Jurkat, Clone E6-1 (cell line): ENCODE results near the gene A4GALT. TPM values are rescaled to one million over a fixed set of nuclear protein-coding genes. Genes with fewer than 3 reads are reported as not detected.
"Not testable (repeated sequence)": the region's sequence is repeated elsewhere in the genome, so short reads cannot be mapped to it uniquely, and the experiment has no call there.

ENCODE experiments used
- DNase-seq: peaks from one replicate; pipeline ENCODE4 v3.0.0-alpha.2; 2011; ENCODE audit warnings: low read depth, low spot score
- H3K4me3 ChIP-seq: 2 replicates; pipeline ENCODE4 v1.5.1; 2011; ENCODE audit warnings: mild to moderate bottlenecking, low read length, control low read depth, moderate library complexity
- polyA plus RNA-seq: library from polyadenylated mRNA; unstranded; fragments of >200 nt; gene quantifications from one replicate; pipeline ENCODE4 v1.2.1, GENCODE V29; 2012; ENCODE audit warnings: missing spikeins; ENCODE audit not compliant: insufficient read length, insufficient read depth

The A4GALT gene
- not detected for polyA plus RNA-seq

- no peak within 1 kb of the TSS for H3K4me3 ChIP-seq
- DNase-seq = no peak
These were observed at the start of gene A4GALT for GRCh38 chr22:42720263-42721044. Gene A4GALT, minus strand, starts transcription at chr22:42720870. Its CDS starts 26,919 bp downstream, at chr22:42693951.

DNA sequence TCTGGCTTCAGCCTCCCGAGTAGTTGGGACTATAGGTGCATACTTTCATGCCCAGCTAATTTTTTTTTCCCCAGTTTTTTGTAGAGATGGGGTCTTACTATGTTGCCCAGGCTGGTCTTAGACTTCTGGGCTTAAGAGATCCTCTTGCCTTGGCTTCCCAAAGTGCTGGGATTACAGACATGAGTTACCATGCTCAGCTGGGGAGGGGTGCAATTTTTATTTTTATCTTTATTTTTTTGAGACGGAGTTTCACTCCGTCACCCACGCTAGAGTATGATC is 49.7 kb upstream of the A4GALT start:
- no peak for DNase-seq
- no peak overlapping the region for H3K4me3 ChIP-seq

DNA sequence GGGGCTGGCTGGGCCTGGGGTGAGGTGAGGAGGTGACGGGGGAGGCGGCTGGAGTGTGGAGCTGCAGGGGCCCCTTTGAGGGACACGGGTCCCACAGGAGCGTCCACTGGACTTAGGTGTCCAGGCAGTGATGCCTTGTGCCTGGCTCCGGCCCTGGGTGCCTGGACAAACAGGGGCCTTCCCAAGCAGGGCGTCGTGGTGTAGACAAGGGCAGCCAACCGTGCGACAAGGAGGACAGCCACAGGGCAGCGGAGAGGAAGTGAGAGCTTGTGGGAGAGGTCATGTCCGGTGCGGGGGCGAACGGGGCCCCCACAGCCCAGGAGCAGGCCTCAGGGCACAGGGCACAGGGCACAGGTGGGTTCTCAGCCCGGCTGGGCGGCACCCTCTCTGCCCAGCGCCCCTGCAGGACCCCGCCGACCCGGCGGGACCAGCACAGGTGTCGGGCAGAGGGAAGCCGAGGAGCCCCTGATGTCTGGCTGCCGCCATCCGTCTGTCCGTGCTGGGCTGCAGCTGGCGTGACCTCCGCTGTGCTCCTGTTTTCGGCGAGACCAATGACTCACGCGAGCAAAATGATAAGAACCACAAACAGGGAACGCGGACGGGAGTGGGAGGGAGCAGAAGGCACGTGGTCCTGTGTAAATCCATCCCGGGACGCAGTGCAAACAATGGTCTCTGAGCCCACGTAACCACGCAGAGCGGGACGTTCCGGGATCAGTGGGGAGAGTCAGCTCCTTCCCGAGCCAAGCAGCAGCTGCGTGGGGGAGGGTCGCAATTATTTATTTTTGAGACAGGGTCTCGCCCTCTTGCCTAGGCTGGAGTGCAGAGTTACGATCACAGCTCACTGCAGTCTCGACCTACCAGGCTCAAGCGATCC is 49.1 kb upstream of the A4GALT start:
- no peak overlapping the region for H3K4me3 ChIP-seq
- no peak for DNase-seq

DNA sequence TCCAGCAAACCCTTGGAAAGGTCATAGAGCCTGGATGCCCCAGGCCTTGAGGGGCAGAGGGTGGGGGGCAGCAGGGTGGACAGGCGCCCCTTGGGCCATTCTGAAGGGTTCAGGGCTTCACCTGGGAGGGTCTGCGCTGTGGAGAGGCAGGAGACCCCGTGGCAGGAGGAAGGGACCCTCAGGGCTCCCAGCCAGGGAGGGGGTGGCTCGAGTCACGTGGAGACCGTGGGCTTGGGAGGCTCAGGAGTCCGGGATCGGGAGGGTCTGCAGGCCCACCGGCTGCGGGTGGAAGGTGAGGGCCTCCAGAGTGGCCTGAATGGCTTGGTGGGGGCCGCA is 48.5 kb upstream of the A4GALT start:
- DNase-seq = no peak
- H3K4me3 ChIP-seq = no peak overlapping the region

DNA sequence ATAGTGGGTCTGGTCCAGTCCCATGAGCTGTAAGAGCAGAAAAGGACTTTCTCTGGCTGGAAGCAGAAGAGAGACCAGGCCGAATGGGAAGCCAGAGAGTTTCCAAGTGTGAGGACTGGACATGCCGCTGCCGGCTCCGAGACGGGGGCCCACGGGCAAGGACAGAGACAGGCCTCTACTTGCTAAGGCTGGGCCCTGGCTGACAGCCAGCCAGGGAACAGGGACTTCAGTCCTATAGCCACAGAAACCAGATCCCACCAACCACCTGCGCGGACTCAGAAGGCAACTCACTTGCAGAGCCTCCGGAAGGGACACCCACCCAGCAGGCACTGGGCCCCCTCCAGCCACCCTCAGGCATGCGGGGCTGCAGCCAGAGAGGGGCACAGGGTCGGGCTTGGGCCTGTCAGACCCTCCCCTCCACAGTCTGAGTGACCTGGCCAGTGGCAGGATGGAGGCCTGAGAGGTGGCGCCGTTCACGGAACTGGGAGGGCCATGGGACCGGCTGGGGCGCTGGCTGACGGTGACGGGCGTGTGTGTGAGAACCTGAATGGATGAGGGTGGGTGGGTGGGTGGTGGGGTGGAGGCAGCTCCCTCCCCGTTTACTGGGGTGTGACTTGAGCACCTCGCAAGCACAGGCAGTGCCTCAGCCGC is 47.8 kb upstream of the A4GALT start:
- H3K4me3 ChIP-seq = no peak overlapping the region

GRCh38 chr22:42766860-42767259 is 46.2 kb upstream of the A4GALT start:
- H3K4me3 ChIP-seq = no peak overlapping the region
- DNase-seq = no peak

More for the DNA sequence above, 47.8 kb upstream of the A4GALT start:
- no peak for DNase-seq

GRCh38 chr22:42764895-42765363 is 44.3 kb upstream of the A4GALT start:
- no peak overlapping the region for H3K4me3 ChIP-seq
- DNase-seq = no peak

DNA sequence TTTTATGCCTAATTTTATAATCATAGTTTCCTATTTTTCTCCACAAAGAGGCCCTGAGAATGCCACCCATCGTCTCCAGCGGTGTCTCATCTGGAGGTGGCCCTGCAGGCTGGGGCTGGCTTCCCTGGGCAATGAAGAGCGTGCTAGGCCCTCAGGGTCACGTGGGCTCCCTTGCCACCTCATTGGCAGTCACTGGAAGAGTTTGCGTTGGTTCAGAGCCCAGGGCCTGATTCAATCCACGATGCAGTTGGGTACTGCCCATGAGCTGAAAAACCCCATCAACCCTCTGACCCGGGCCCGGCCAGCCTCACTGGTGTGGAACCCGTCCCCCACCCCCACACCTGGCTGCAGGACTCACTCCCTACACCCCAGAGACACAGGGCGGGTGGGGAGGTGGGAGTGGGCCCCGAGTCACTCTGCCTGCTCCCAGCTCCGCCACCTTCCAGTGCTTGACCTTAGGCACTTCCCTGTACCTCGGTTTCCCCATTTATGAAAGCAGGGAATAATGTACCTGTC is 43.4 kb upstream of the A4GALT start:
- no peak overlapping the region for H3K4me3 ChIP-seq
- no peak for DNase-seq

DNA sequence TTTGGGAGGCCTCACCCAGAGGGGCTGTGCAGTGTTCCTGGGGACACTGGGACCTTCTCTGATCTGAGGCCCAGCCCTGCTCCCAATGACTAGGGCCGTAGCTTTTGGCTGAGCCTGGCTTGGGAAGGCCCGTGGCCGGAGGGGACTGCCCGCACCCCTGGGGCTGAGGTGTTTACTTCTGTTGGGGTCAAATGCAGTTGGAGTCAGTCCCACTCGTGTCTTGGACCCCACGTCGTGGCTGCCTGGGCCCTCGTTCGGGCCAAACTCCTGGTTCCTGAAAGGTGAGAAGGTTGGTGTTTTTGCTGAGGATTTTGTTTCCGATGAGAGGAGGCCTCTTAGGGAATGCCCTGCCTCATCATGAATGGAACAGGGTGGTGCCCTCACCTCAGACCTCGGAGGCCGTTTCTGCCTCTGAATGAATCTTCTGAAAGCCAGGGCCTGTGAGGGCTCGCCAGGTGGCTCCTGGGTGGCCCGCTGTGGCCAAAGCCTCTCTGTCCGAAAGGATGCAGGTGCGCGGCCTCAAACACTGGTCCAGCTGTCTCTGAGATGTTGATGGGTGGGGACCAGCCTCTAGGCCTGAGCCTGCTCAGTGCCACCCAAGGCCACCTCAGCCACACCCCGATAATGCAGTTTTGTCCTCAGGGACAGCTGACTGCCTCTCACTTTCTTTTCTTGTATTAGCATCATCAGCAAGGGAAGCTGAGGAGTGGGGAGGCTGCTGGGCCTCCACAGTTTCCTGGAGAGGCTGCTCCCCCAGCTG is 40.3 kb upstream of the A4GALT start:
- DNase-seq = no peak
- H3K4me3 ChIP-seq = no peak overlapping the region

DNA sequence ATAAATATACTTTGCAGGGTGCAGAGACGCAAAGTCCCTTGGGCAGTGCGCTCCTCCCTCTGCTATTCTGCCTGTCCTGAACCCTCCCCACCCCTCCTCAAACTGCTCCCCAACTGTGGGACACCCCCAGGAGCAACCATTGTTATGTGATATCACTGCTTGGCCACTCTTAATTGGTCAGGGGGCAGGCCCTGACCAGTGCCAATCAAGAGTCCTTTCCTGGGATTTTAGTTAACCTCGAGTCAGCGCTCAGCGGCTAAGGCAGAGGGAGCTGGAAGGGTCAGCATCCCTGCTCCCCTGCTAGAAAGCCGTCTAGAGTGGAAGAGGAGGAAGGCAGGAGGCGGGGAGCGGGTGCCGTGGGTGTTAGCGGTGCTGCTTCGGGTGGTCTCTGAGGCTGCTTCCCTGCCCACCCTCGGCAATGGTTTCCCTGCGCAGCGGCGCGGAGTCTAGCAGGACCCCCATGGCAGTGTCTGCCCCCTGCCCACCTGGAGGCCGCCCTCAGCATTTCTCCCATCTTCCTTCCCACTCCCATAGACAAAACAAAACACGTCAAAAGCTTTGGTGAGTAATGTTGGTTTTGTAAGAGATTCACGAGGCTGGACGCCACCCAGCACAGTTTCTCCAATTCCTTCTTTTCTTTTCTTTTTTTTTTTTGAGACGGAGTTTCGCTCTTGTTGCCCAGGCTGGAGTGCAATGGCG is 38.4 kb upstream of the A4GALT start:
- H3K4me3 ChIP-seq = no peak overlapping the region
- DNase-seq = no peak

DNA sequence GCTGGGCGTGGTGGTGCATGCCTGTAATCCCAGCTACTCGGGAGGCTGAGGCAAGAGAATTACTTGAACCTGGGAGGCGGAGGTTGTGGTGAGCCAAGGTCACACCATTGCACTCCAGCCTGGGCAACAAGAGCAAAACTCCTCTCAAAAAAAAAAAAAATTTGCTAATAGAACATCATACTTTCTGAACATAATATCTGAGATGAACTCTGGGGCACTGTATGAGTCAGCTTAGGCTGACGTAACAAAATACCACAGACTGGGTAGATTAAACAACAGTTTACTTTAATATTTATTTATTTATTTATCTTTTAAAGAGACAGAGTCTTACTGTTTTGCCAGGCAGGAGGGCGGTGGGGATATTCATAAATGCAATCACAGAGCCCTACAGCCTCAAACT is 34.9 kb upstream of the A4GALT start:
- not testable (repeated sequence) for DNase-seq, H3K4me3 ChIP-seq

DNA sequence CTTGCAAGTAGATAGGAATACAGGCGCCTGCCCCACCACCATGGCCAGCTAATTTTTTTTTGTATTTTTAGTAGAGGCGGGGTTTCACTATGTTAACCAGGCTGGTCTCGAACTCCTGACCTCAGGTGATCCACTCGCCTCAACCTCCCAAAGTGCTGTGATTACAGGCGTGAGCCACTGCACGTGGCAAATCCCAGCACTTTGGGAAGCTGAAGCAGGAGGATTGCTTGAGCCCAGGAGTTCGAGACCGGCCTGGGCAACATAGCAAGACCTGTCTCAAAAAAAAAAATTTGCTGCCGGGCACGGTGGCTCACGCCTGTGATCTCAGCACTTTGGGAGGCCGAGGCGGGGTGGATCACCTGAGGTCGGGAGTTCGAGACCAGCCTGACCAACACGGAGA is 34.5 kb upstream of the A4GALT start:
- not testable (repeated sequence) for DNase-seq, H3K4me3 ChIP-seq

DNA sequence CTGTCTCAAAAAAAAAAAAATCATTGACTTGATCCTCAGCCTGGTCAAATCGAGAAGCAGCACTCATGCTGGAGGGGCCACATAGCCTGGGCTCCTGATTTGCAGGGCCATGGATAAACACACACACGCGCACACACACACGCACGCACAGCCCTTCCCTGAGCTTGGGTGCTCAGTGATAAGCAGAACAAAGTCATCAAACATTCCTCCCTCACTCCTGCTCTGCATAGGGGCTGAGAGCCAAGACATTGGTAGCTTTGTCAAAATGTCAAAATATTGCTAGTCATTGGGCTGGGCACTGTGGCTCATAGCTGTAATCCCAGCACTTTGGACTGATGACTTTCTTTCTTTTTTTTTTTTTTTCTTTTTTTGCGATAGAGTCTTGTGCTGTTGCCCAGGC is 34.0 kb upstream of the A4GALT start:
- no peak overlapping the region for H3K4me3 ChIP-seq

DNA sequence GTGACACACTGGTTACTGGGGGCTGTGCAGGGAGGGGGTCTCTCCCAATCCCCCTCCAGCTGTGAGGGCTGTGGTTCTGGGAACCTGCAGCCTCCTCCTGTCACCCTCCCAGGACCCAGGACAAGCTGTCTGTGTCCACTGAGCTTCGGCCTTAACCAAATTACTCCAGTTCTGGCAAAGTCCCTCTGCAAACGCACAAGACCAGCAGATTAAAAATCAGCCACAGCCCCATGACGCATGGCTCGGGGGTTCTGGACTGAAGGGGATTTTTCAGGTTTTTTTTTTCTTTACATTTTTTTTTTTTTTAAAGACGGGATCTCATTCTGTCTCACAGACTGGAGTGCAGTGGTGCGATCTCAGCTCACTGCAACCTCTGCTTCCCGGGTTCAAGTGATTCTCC is 32.2 kb upstream of the A4GALT start:
- no peak for DNase-seq
- no peak overlapping the region for H3K4me3 ChIP-seq

More for the DNA sequence above, 34.0 kb upstream of the A4GALT start:
- no peak for DNase-seq

DNA sequence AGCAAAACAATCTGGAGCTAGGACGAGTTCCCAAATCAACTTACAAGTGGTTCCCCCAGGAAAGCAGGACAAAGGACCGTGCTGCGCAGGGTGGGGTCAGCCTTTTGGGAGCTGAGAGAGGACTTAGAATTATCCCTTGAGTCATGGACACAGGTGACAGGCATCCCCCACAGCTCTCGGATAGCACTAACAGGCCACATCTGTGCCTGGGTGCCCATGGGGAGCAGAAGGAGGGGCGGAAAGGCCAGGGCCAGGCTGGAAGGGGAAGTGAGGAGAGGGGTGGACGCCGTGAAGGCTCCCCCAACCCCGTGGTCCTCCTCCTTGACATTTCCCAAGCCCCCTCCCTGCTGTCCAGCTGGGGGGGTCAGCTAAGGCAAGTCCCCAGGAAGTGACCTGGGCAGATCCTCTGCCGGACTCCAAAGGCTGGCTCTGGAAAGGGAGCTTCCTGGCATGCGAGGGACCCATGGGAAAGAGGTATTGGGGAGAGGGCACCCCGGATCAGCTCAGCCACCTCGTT is 31.6 kb upstream of the A4GALT start:
- H3K4me3 ChIP-seq = no peak overlapping the region

DNA sequence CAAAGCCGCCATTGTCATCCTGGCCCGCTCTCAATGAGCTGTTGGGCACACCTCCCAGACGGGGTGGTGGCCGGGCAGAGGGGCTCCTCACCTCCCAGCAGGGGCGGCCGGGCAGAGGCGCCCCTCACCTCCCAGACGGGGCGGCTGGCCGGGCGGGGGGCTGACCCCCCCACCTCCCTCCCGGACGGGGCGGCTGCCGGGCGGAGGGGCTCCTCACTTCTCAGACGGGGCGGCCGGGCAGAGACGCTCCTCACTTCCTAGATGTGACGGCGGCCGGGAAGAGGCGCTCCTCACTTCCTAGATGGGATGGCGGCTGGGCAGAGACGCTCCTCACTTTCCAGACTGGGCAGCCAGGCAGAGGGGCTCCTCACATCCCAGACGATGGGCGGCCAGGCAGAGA is 29.8 kb upstream of the A4GALT start:
- not testable (repeated sequence) for DNase-seq, H3K4me3 ChIP-seq

More for the DNA sequence above, 31.6 kb upstream of the A4GALT start:
- DNase-seq = no peak

GRCh38 chr22:42747701-42748513 is 27.2 kb upstream of the A4GALT start:
- no peak for DNase-seq
- H3K4me3 ChIP-seq = no peak overlapping the region
